GM18951 (cell line): ENCODE measurements around the gene MYBPC1.

Experiments
- POLR2A ChIP-seq: IDR thresholded peaks from 4 replicates; pipeline ENCODE4 v1.6.1; 2011; ENCODE audit warnings: mild to moderate bottlenecking; ENCODE audit not compliant: insufficient read length, insufficient read depth; ENCODE audit errors: extremely low read depth
- in situ Hi-C: fragments of 300-500 bp; cut with MboI; formaldehyde crosslinking; loops from one replicate; pipeline ENCODE4 v1.12.0; 2022; ENCODE audit warnings: low sequenced_read_pairs, mixed read lengths, inconsistent platforms; ENCODE audit not compliant: unreplicated experiment

MYBPC1 gene

GRCh38 chr12:101612160-101612916 is 17.6 kb downstream of the MYBPC1 start:
- in situ Hi-C loops = no loop called here
- TF ChIP-seq POLR2A = no peak

GRCh38 chr12:101616027-101616494 is 21.3 kb downstream of the MYBPC1 start:
- in situ Hi-C loops = no loop called here
- no peak for TF ChIP-seq POLR2A

GRCh38 chr12:101619026-101619786 is 24.4 kb downstream of the MYBPC1 start:
- TF ChIP-seq POLR2A = no peak
- in situ Hi-C loops = no loop called here

GRCh38 chr12:101619858-101620761 is 25.3 kb downstream of the MYBPC1 start:
- no peak for TF ChIP-seq POLR2A
- in situ Hi-C loops = no loop called here

GRCh38 chr12:101620762-101621133 is 26.0 kb downstream of the MYBPC1 start:
- in situ Hi-C loops = no loop called here
- TF ChIP-seq POLR2A = no peak

- TF ChIP-seq POLR2A = no peak
- in situ Hi-C loops = no loop called here
Measured at GRCh38 chr12:101628676-101629075, 33.9 kb downstream of the MYBPC1 start.

GRCh38 chr12:101634724-101635123 is 40.0 kb downstream of the MYBPC1 start:
- no peak for TF ChIP-seq POLR2A
- in situ Hi-C loops = no loop called here

GRCh38 chr12:101637936-101638335 is 43.2 kb downstream of the MYBPC1 start:
- in situ Hi-C loops = no loop called here
- no peak for TF ChIP-seq POLR2A

GRCh38 chr12:101642115-101643067 is 47.6 kb downstream of the MYBPC1 start:
- TF ChIP-seq POLR2A = no peak
- in situ Hi-C loops = no loop called here

GRCh38 chr12:101647711-101648110 is 52.9 kb downstream of the MYBPC1 start:
- in situ Hi-C loops = no loop called here

GRCh38 chr12:101648195-101648594 is 53.4 kb downstream of the MYBPC1 start:
- in situ Hi-C loops = no loop called here

More at GRCh38 chr12:101647711-101648110, 52.9 kb downstream of the MYBPC1 start:
- no peak for TF ChIP-seq POLR2A

More at GRCh38 chr12:101648195-101648594, 53.4 kb downstream of the MYBPC1 start:
- TF ChIP-seq POLR2A = no peak
